Body of pancreas (tissue), 4 donors: ENCODE data around the gene CREB3L1. TPM values are rescaled to one million over a fixed set of nuclear protein-coding genes. Genes with fewer than 3 reads are reported as not detected.

Experiments
- ATAC-seq: fragments of 150-250 bp; one replicate; pipeline ENCODE4 v1.9.1; 2016
- DNase-seq, 4 donors: peaks; one replicate each; pipeline ENCODE4 v3.0.0-alpha.2; 2019
- H3K27ac ChIP-seq, 4 donors: fragments of 200-600 bp; sonication (generic); 1 replicate in 3 of 4; 2 replicates in 1 of 4; pipeline versions ENCODE4 v1.5.1 to v1.6.1; 2016 to 2019; ENCODE audit warnings: mild to moderate bottlenecking in 1 of 4, mixed read lengths in 1 of 4, moderate library complexity in 1 of 4
- H3K27me3 ChIP-seq, 2 donors: fragments of 200-600 bp; sonication (generic); one replicate each; pipeline ENCODE4 v1.6.0; 2016; ENCODE audit warnings: mild to moderate bottlenecking in 1 of 2
- H3K36me3 ChIP-seq, 2 donors: fragments of 200-600 bp; sonication (generic); replicated peaks in 1 of 2; 2 replicates each; pipeline ENCODE4 v1.5.1; 2016; ENCODE audit warnings: low read depth in 2 of 2; ENCODE audit not compliant: insufficient read depth in 1 of 2
- H3K4me1 ChIP-seq: fragments of 200-600 bp; sonication (generic); one replicate; pipeline ENCODE4 v1.6.0; 2016
- H3K4me3 ChIP-seq, 2 donors: fragments of 200-600 bp; sonication (generic); 1 replicate in 1 of 2; 2 replicates in 1 of 2; pipeline ENCODE4 v1.5.1; 2016 to 2019
- H3K9me3 ChIP-seq, 3 donors: fragments of 200-600 bp; sonication (generic); 1 replicate in 2 of 3; 2 replicates in 1 of 3; pipeline ENCODE4 v1.5.1; 2016
- CTCF ChIP-seq, 7 experiments: fragments of 450-650 bp in 4 of 7; fragments of 200-600 bp in 3 of 7; sonication (generic) in 3 of 7; IDR thresholded peaks; one replicate each; pipeline ENCODE4 v1.5.1; 2016 to 2019; ENCODE audit warnings: antibody characterized with exemption in 7 of 7
- POLR2A ChIP-seq, 3 donors: fragments of 450-650 bp; IDR thresholded peaks; one replicate each; pipeline ENCODE4 v1.6.1; 2016; ENCODE audit warnings: antibody characterized with exemption in 3 of 3, mild to moderate bottlenecking in 2 of 3
- WGBS, 2 donors: methylation state at CpG; one replicate each; pipeline ENCODE4 v1.1.5; 2017; 5-methylcytosine and 5-hydroxymethylcytosine counted together
- intact Hi-C: fragments of 100-400 bp; cut with DNase I; formaldehyde crosslinking; loops from one replicate; pipeline ENCODE4 v1.15.1; 2023
- total RNA-seq, 2 donors: library from RNA; depleted of rRNA; stranded (reverse); fragments of >200 nt; gene quantifications; one replicate each; pipeline ENCODE4 v1.1.0, GENCODE V29; 2016

CREB3L1 gene
- total RNA-seq, 2 donors from 2014 or later: 20.8 to 22.7 TPM

GRCh38 chr11:46341454-46341853, 64.0 kb downstream of the CREB3L1 start:
- TF ChIP-seq POLR2A (IDR thresholded peaks at IDR 0.05): no peak
- no peak for TF ChIP-seq CTCF (IDR thresholded peaks at IDR 0.05)
- no peak overlapping the region for H3K27ac ChIP-seq
- H3K4me3 ChIP-seq: no peak overlapping the region
- H3K9me3 ChIP-seq: no peaks in the 10 kb centered on the region
- intact Hi-C loops: no loop called here
- no peaks in the 10 kb centered on the region for H3K36me3 ChIP-seq
- H3K4me1 ChIP-seq: peaks cover 23% of the 10 kb centered on the region
- ATAC-seq (no peak), DNase-seq (no peak)
- 93 to 94% methylated on average over 3 of the region's 3 CpGs for WGBS, 2 donors
- H3K27me3 ChIP-seq: no peaks in the 10 kb centered on the region

- WGBS, 2 donors: 54 to 68% methylated on average over 4 to 5 of the region's 5 CpGs
- ATAC-seq (no peak), DNase-seq (no peak)
- no peaks in the 10 kb centered on the region for H3K36me3 ChIP-seq
- no peak overlapping the region for H3K4me3 ChIP-seq
- TF ChIP-seq POLR2A (IDR thresholded peaks at IDR 0.05): no peak
- TF ChIP-seq CTCF (IDR thresholded peaks at IDR 0.05): no peak
- peaks cover 30% of the 10 kb centered on the region for H3K4me1 ChIP-seq
- intact Hi-C loops: no loop called here
- H3K27ac ChIP-seq: no peak overlapping the region
- H3K9me3 ChIP-seq: no peaks in the 10 kb centered on the region
- H3K27me3 ChIP-seq: no peaks in the 10 kb centered on the region
Observed at GRCh38 chr11:46342239-46342638, 64.8 kb downstream of the CREB3L1 start.

GRCh38 chr11:46343520-46343919, 66.1 kb downstream of the CREB3L1 start:
- no peak overlapping the region for H3K4me3 ChIP-seq
- ATAC-seq (no peak), DNase-seq (no peak)
- intact Hi-C loops: no loop called here
- H3K36me3 ChIP-seq: no peaks in the 10 kb centered on the region
- H3K4me1 ChIP-seq: peaks cover 33% of the 10 kb centered on the region
- TF ChIP-seq POLR2A (IDR thresholded peaks at IDR 0.05) (no peak), CTCF (IDR thresholded peaks at IDR 0.05) (no peak)
- no peaks in the 10 kb centered on the region for H3K27me3 ChIP-seq
- no peaks in the 10 kb centered on the region for H3K9me3 ChIP-seq
- H3K27ac ChIP-seq: no peak overlapping the region
- 49 to 61% methylated on average over 3 of the region's 3 CpGs for WGBS, 2 donors

GRCh38 chr11:46345131-46345597, 67.7 kb downstream of the CREB3L1 start:
- ATAC-seq (no peak), DNase-seq (peak in 1 of 4 donors; percentile 62)
- Histone ChIP-seq H3K9me3 (no peaks in the 10 kb centered on the region), H3K27me3 (no peaks in the 10 kb centered on the region), H3K36me3 (no peaks in the 10 kb centered on the region), H3K4me1 (peaks cover 39% of the 10 kb centered on the region), H3K4me3 (no peak overlapping the region), H3K27ac (peak overlapping the region in 2 of 4 donors; percentile 31 to 56)
- intact Hi-C loops: no loop called here
- WGBS, 2 donors: 55 to 72% methylated on average over 12 to 20 of the region's 20 CpGs
- TF ChIP-seq CTCF (IDR thresholded peaks at IDR 0.05) (no peak), POLR2A (IDR thresholded peaks at IDR 0.05) (peak in 2 of 3 donors; percentile 38 to 56)

GRCh38 chr11:46345881-46346484, 68.5 kb downstream of the CREB3L1 start:
- Histone ChIP-seq H3K9me3 (no peaks in the 10 kb centered on the region), H3K27ac (peak overlapping the region in 1 of 4 donors; percentile 56), H3K4me3 (no peak overlapping the region), H3K27me3 (no peaks in the 10 kb centered on the region), H3K4me1 (peaks cover 46% of the 10 kb centered on the region), H3K36me3 (no peaks in the 10 kb centered on the region)
- no peak for ATAC-seq
- 57 to 73% methylated on average over 10 of the region's 10 CpGs for WGBS, 2 donors
- DNase-seq: no peak
- intact Hi-C loops: no loop called here
- TF ChIP-seq CTCF (IDR thresholded peaks at IDR 0.05) (no peak), POLR2A (IDR thresholded peaks at IDR 0.05) (no peak)
